HG02981 (cell line): ENCODE data around the gene INPP5F.
"Not testable (repeated sequence)": the region's sequence is repeated elsewhere in the genome, so short reads cannot be mapped to it uniquely, and the experiment has no call there.

Experiments used
- ATAC-seq: cut with Tn5 transposase; IDR thresholded peaks from one replicate; pipeline ENCODE4 v1.9.1; 2021; ENCODE audit warnings: mild to moderate bottlenecking, moderate library complexity; ENCODE audit not compliant: unreplicated experiment

The INPP5F gene

DNA sequence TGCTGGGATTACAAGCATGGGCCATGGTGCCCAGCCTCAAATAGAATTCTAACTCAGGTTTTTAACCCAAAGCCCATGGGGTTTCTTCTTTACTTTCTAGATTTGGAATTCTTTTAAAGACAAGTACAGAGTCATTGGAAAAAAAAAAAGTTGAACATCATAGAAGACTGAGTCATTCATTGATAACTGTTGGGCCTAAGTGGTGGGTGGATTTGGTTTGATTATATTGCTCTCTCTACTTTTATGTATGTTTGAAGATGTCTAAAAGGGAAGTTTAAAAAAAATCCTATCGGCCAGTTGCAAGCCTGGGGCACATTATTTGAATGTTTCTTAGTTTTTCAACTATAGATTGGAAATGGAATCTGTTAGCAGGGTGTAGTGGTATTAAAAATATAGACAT is 49.7 kb downstream of the INPP5F start:
- ATAC-seq: no peak

GRCh38 chr10:119776536-119776935 is 50.7 kb downstream of the INPP5F start:
- no peak for ATAC-seq

DNA sequence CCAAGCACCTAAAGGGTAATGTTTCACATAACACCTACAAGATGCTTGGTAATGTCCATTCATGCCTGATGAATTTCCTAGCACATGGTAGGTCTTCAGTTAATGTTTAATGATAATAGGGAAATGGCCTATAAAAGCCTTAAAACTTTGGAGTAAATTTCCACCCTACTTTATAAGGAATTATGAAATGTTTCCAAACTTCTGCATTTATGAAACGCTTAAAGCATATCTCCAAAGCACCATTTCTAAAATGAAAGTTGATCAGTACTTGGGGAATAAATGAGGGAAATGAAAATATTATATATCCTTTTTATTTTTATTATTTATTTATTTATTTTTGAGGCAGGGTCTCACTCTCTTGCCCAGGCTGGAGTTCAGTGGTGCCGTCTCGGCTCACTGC is 51.8 kb downstream of the INPP5F start:
- no peak for ATAC-seq

- no peak for ATAC-seq
These were observed 53.1 kb downstream of the INPP5F start for GRCh38 chr10:119778776-119779445.

DNA sequence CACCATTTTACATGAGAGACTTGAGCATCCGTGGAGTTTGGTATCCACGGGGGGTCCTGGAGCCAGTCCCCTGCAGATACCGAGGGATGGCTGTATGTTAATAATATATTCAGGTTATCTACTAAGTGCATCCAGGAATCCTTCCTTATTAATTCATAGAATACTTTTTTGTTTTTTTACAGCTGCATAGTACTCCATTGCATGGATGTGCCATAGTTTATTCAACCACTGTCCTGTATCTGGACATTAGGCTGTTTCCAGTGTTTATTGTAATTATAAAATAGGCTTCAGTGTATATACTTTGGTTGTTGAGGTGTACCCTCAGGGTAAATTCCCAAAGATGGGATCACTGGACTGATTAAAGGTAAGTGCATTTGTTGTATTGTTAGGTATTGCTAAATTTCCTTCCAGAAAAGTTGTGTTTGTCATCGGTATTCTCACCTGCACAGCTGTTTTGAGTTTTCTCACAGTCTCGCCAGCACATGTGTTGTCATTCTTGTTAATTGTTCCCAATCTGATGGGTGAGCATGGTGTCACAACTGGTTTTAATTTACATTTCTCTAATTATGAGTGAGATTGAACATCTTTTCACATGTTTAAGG is 55.1 kb downstream of the INPP5F start:
- no peak for ATAC-seq

DNA sequence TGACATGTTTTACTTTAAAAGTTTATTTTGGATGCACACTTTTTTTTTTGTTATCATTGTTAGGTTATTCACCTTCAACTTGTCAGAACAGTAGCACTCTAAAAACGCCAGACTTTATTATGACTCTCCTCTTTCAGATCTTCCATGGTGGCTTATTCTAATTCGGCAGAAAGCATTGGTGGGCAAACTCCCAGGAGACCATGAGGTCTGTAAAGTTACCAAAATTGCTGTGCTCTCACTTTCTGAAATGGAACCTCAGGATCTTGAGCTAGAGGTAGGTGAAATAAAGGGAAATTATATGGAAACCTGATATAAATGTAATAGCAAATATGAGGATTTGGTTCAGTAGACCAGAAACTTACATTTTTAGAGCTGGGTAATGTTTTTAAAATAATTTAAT is 55.6 kb downstream of the INPP5F start:
- ATAC-seq: no peak

GRCh38 chr10:119782981-119783664 is 57.3 kb downstream of the INPP5F start:
- no peak for ATAC-seq

DNA sequence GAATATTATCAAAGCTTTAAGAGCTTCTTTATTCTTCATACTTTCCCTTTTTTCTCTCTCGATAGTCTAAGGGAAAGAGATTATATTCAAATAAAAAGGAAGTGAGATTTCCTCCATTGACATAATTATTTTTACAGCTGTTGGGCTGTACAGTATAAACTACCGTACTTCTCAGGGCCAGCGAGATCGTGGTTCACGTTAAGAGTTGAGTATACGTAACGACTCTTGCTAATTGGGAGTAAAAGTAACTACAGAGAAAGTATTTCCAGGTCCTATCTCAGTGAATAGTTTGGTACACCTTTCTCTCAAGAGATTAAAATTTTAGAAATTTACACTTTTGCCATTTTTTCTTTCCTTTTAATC is 57.8 kb downstream of the INPP5F start:
- ATAC-seq: no peak

- ATAC-seq: peak; percentile 81
These were observed 58.7 kb downstream of the INPP5F start for GRCh38 chr10:119784340-119785067.

DNA sequence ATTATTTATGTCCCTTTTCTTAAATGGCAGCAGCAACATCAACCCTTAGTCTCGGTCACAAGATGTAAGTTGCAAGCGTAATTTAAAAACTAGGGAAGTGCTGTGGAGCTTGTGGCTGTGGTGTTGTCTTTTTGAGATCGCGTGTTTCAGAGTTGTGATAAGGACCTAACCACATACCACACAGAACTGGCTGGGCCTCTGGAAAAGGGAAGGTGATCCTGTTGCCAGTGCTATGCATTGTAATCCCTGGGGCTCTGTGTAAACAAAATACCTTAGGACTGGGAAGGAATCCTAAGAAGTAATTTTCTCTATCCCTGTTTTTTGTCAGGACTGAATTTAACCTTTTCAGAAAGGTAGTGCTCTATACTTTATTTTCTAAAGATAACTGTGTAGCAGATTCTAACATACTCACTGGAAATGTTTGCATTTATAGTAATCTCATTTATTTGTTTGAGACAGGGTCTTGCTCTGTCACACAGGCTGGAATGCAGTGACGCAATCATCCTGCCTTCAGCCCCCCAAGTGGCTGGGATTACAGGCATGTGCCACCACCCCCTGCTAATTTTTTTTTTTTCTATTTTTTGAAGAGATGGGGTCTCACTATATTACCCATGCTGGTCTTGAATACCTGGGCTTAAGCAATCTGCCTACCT is 60.4 kb downstream of the INPP5F start:
- no peak for ATAC-seq

- not testable (repeated sequence) for ATAC-seq
These were observed 69.3 kb downstream of the INPP5F start for GRCh38 chr10:119795101-119795500.

DNA sequence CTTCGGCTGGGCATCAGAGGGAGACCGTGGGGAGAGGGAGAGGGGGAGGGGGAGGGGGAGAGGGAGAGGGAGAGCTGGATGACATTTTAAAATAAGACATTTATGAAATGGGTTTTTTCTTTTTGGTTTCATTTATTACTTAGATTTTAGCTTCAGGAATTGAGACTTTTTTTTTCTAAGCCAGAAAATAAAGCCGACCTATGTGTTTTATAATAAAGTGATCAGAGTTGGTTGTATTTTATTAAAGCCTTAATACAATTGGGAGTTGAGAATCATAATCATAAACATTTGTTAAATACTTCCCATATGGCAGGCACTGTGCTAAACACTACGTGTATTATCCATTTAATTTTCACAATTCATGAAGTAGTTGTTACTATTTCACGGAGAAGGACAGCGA is 70.2 kb downstream of the INPP5F start:
- ATAC-seq: no peak

- no peak for ATAC-seq
These were observed 75.3 kb downstream of the INPP5F start for GRCh38 chr10:119801176-119801575.

DNA sequence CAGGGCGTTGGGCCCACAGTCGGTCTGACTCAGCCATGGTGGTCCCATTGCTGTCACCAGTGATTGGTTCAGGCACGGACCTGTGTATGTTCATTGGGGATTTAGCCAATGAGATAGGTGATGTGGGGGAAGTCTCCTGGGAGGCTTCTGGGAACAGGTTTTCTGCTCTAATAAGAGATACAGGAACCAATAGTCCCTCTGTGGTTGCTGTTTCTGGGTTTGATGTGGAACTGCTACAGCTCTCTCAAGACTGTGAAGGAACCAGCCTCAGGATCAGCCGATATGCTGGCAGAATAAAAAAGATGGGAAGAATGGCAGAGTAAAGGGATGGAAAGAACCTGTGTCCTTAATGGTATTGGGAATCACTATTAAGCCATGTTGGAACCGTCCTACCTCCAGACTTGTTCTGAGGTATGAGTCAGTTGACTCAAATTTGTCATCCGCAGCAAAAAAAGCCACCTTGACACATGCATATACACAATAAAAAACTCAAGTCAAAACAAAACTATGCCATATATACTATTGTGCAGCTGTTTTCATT is 76.2 kb downstream of the INPP5F start:
- ATAC-seq: no peak

GRCh38 chr10:119803264-119803663 is 77.4 kb downstream of the INPP5F start:
- no peak for ATAC-seq

DNA sequence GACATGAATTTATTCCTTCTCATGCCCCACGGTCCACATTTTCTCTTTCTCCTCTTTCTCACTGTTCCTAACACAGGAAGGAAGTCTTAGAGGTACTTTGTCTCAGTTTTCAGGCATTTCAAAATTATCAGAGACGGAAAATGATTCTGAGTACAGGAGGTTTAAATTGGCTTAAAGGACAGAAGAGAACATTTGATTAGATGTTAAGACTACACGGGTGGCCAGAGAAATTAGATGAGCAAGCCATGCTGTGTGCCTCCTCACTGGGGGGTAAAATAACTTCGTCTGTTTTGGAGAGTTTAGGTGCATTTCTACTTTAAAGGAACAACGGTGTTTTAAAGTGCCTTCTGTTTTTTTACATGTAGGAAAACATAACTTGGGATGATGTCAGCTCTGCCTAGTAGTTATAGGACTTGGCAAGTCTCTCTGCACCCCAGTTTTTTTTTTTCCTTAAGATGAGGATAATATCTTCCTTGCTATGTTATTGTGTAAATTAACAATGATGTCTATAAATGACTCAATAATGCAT is 79.9 kb downstream of the INPP5F start:
- no peak for ATAC-seq

DNA sequence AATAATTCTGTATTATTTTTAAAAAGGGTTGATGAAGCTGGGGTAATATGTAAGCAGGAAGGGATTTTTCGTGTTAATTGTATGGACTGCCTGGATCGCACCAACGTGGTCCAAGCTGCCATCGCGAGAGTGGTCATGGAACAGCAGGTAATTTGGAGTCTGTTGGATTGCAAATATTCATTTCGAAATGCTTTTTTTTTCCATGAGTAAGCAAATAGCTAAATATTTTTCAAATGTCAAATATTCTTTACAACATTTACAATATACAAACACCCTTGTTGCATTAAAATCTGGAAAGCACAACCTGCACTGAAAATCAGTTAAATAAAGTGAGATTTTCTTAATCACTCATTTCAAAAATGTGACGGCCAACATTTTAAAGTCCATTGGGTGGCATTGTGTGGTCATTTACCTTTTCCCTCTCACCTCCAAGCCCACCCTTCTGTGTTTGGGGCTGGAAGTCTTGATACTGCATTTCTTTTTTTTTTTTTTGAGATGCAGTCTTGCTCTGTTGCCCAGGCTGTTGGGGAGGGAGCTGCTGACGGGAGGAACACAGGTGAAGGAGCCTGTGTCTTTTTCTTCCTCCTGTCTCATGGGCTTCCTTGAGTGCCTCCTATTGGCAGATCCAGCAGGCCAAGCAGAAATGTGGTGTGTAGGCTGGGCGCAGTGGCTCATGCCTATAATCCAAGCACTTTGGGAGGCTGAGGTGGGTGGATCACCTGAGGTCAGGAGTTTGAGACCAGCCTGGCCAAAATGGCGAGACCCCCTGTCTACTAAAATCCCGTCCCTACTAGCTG is 80.7 kb downstream of the INPP5F start:
- no peak for ATAC-seq

DNA sequence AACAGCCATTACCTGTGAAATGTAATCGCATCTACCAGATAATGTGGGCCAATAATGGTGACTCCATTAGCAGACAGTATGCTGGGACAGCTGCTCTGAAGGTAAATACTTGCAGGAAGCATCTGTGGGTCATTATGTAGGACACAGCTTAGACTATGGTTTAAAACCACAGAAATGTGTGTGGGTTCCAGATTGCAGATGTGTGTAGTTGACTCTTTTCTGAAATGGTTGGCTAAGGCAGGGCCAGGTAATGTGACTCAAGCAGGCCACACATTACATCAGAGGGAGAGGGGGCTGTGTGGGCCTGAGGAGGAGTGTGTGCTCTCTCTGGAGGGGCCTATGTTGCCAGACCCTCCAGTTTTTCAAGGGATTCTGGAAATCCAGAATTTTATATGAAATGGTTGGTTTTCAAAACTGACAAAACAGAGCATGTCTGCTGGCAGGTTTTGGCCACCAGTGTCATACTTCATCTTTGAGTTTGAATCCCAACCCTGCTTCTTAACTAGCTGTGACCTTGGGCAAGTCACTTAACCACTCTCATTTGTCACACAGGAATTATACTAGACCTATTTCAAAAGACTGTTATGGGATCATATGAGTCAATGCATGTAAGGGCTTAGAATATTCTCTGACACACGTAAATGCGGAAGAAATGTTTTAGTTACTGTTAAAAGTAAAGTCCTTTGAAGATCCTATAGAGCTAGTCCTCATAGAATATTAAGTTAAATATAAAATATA is 82.3 kb downstream of the INPP5F start:
- ATAC-seq: peak; percentile 84

DNA sequence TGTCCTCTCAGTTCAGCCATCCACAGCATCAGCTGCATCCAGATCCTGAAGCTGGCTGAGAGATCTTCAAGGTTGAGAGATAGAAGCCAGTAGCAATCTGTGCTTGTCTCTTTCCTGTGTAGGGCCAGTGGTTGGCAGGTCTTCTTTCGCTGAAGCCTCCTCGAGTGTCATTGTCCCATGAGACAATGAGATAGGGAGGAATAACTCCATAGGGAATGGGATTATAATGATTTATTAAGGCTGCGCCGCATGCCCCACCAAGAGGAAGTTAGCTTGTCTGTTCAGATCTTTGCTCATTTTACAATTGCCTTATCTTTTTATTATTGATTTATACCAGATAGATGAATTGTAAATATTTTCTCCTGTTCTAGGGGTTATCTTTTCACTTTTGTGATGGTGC is 85.3 kb downstream of the INPP5F start:
- no peak for ATAC-seq
